PFSK-1 (cell line): ENCODE results near the gene SLAMF1.

Experiments
- FOXP2 ChIP-seq: optimal IDR thresholded peaks from 2 replicates; pipeline ENCODE3; 2011; ENCODE audit warnings: borderline replicate concordance, control low read depth, inconsistent platforms; ENCODE audit not compliant: insufficient read depth; ENCODE audit errors: extremely low read length, extremely low read depth
- POLR2AphosphoS5 ChIP-seq: IDR thresholded peaks from 2 replicates; pipeline ENCODE4 v1.6.1; 2012; ENCODE audit warnings: low read depth, mild to moderate bottlenecking, control low read depth, low read length, moderate library complexity
- REST ChIP-seq, 2 experiments: IDR thresholded peaks; 2 replicates each; pipeline versions ENCODE4 v1.6.1 to v1.8.0; 2011 to 2012; ENCODE audit warnings: low read depth in 2 of 2, low read length in 2 of 2, control low read depth in 1 of 2, inconsistent platforms in 1 of 2, mild to moderate bottlenecking in 1 of 2, moderate library complexity in 1 of 2; ENCODE audit not compliant: insufficient read depth in 1 of 2
- SIN3A ChIP-seq: IDR thresholded peaks from 2 replicates; pipeline ENCODE4 v1.6.1; 2012; ENCODE audit warnings: mild to moderate bottlenecking, low read length, moderate library complexity, borderline replicate concordance; ENCODE audit not compliant: insufficient read depth
- TAF1 ChIP-seq: IDR thresholded peaks from 2 replicates; pipeline ENCODE4 v1.6.1; 2012; ENCODE audit warnings: low read length, control low read depth, borderline replicate concordance; ENCODE audit not compliant: insufficient read depth

SLAMF1 gene

GRCh38 chr1:160607672-160608032 is 39.2 kb downstream of the SLAMF1 start:
- TF ChIP-seq FOXP2 = no peak
- no peak for TF ChIP-seq REST (IDR thresholded peaks at IDR 0.05; ENCODE audit: insufficient read depth in 1 of 2, low read depth in 2 of 2, low read length in 2 of 2)
- no peak for TF ChIP-seq POLR2AphosphoS5
- no peak for TF ChIP-seq TAF1
- TF ChIP-seq SIN3A = no peak

- no peak for TF ChIP-seq POLR2AphosphoS5
- no peak for TF ChIP-seq REST (IDR thresholded peaks at IDR 0.05; ENCODE audit: insufficient read depth in 1 of 2, low read depth in 2 of 2, low read length in 2 of 2)
- no peak for TF ChIP-seq TAF1
- TF ChIP-seq SIN3A = no peak
- no peak for TF ChIP-seq FOXP2
Measured at GRCh38 chr1:160607011-160607671, 39.7 kb downstream of the SLAMF1 start.

GRCh38 chr1:160606611-160607010 is 40.2 kb downstream of the SLAMF1 start:
- no peak for TF ChIP-seq REST (IDR thresholded peaks at IDR 0.05; ENCODE audit: insufficient read depth in 1 of 2, low read depth in 2 of 2, low read length in 2 of 2)
- TF ChIP-seq TAF1 = no peak
- no peak for TF ChIP-seq FOXP2
- no peak for TF ChIP-seq POLR2AphosphoS5
- TF ChIP-seq SIN3A = no peak

GRCh38 chr1:160605792-160606479 is 40.9 kb downstream of the SLAMF1 start:
- TF ChIP-seq POLR2AphosphoS5 (no peak), FOXP2 (no peak), SIN3A (no peak), TAF1 (no peak), REST (IDR thresholded peaks at IDR 0.05; ENCODE audit: insufficient read depth in 1 of 2, low read depth in 2 of 2, low read length in 2 of 2) (no peak)
